Breast epithelium (tissue), 4 donors: ENCODE results near the gene PTPRM. TPM values are rescaled to one million over a fixed set of nuclear protein-coding genes. Genes with fewer than 3 reads are reported as not detected.

Experiments
- DNase-seq, 2 donors: peaks; one replicate each; pipeline ENCODE4 v3.0.0-alpha.2; 2019; ENCODE audit warnings: low spot score in 2 of 2
- H3K27ac ChIP-seq, 2 donors: fragments of 200-600 bp; sonication (generic) in 1 of 2; one replicate each; pipeline ENCODE4 v1.5.1; 2016 to 2019; ENCODE audit warnings: mild to moderate bottlenecking in 1 of 2
- H3K27me3 ChIP-seq, 2 donors: fragments of 200-600 bp; sonication (generic) in 1 of 2; one replicate each; pipeline versions ENCODE4 v1.5.1 to v1.6.0; 2017 to 2019; ENCODE audit warnings: control low read depth in 1 of 2, mild to moderate bottlenecking in 1 of 2
- H3K36me3 ChIP-seq: fragments of 200-600 bp; one replicate; pipeline ENCODE4 v1.5.1; 2019
- H3K4me1 ChIP-seq, 2 donors: fragments of 200-600 bp; sonication (generic); one replicate each; pipeline ENCODE4 v1.5.1; 2016 to 2019; ENCODE audit warnings: control low read depth in 1 of 2
- H3K4me3 ChIP-seq, 3 donors: fragments of 200-600 bp; sonication (generic); 1 replicate in 2 of 3; 2 replicates in 1 of 3; pipeline ENCODE4 v1.5.1; 2016 to 2019; ENCODE audit warnings: mild to moderate bottlenecking in 3 of 3, moderate library complexity in 2 of 3
- H3K9me3 ChIP-seq, 2 donors: fragments of 200-600 bp; sonication (generic) in 1 of 2; one replicate each; pipeline ENCODE4 v1.5.1; 2016 to 2019; ENCODE audit warnings: control low read depth in 1 of 2
- POLR2A ChIP-seq: fragments of 450-650 bp; IDR thresholded peaks from one replicate; pipeline ENCODE4 v1.6.1; 2016; ENCODE audit warnings: antibody characterized with exemption, mild to moderate bottlenecking, moderate library complexity
- POLR2AphosphoS5 ChIP-seq, 3 donors: sonication (generic); formaldehyde crosslinking; IDR thresholded peaks; one replicate each; pipeline ENCODE4 v1.6.1; 2017; ENCODE audit warnings: antibody characterized with exemption in 3 of 3
- intact Hi-C: fragments of 100-400 bp; cut with DNase I; formaldehyde crosslinking; loops from one replicate; pipeline ENCODE4 v1.15.1; 2023; ENCODE audit warnings: low total_unique reads
- total RNA-seq, 3 donors: library from RNA; depleted of rRNA; stranded (reverse); fragments of >200 nt; gene quantifications; one replicate each; pipeline ENCODE4 v1.1.0, GENCODE V29; 2016
- TF ChIP-seq, protein P1 (sequence below), 3 donors: fragments of 450-650 bp; IDR thresholded peaks; one replicate each; pipeline ENCODE4 v1.5.1; 2016 to 2017; ENCODE audit warnings: antibody characterized with exemption in 3 of 3, mild to moderate bottlenecking in 3 of 3, moderate library complexity in 3 of 3

Gene PTPRM
- total RNA-seq, 3 donors from 2014 or later: 41.7 to 181 (median 140) TPM

DNA sequence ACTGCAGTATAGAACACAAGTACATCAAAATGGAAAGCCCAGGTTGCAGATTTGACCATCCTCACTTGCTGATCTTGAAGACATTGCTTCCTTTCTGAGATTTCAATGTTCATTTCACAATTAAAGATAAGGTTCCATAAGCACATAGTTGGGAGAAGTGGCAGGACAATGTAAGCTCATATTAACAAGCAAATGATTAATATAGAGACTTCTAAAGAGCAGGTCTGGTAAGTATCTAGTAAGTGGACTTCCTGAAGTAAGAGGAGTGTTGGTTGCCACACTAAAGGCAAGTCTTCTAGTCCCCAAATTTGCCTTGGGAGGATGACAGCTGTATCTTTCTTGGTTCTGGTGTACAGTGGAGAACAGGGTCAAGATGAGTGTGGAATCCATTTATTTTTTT, 1.4 kb upstream of the PTPRM start:
- no peak for TF ChIP-seq POLR2A
- TF ChIP-seq, protein P1, sequence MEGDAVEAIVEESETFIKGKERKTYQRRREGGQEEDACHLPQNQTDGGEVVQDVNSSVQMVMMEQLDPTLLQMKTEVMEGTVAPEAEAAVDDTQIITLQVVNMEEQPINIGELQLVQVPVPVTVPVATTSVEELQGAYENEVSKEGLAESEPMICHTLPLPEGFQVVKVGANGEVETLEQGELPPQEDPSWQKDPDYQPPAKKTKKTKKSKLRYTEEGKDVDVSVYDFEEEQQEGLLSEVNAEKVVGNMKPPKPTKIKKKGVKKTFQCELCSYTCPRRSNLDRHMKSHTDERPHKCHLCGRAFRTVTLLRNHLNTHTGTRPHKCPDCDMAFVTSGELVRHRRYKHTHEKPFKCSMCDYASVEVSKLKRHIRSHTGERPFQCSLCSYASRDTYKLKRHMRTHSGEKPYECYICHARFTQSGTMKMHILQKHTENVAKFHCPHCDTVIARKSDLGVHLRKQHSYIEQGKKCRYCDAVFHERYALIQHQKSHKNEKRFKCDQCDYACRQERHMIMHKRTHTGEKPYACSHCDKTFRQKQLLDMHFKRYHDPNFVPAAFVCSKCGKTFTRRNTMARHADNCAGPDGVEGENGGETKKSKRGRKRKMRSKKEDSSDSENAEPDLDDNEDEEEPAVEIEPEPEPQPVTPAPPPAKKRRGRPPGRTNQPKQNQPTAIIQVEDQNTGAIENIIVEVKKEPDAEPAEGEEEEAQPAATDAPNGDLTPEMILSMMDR (IDR thresholded peaks at IDR 0.05): no peak
- TF ChIP-seq POLR2AphosphoS5 (IDR thresholded peaks at IDR 0.05): no peak

DNA sequence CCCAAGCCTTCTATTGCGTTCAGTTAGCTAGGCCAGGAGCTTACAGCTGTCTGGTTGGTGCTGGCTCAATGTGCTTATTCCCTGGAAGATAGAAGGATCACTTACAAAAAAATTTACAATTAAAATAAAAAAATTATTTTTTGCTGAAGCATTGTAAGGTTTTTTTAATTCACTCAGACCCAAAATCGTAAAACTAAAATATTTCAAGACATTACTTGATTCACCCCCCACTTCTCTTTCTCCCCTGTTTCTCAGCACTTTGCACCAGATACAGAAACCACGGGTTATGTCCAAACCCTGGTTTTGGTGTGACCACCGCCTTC, 911 bp upstream of the PTPRM start:
- DNase-seq: no peak
- H3K9me3 ChIP-seq: no peaks in the 10 kb centered on the region
- TF ChIP-seq POLR2AphosphoS5 (IDR thresholded peaks at IDR 0.05): no peak
- TF ChIP-seq, protein P1 (IDR thresholded peaks at IDR 0.05): no peak
- no peak for TF ChIP-seq POLR2A
- peak overlapping the region; percentile 77 to 90 (median 81) for H3K4me3 ChIP-seq
- intact Hi-C loops: loop anchor here (2.0 kb wide), 1 partner anchor 293 kb away; no protein-coding TSS in a partner anchor
- H3K27ac ChIP-seq: peak overlapping the region; percentile 86 to 96
- H3K27me3 ChIP-seq: no peaks in the 10 kb centered on the region
- H3K4me1 ChIP-seq: no peaks in the 10 kb centered on the region
- H3K36me3 ChIP-seq: no peaks in the 10 kb centered on the region

More for the DNA sequence above, 1.4 kb upstream of the PTPRM start:
- Histone ChIP-seq H3K9me3 (no peaks in the 10 kb centered on the region), H3K4me1 (no peaks in the 10 kb centered on the region), H3K27ac (peak overlapping the region; percentile 86 to 96), H3K36me3 (no peaks in the 10 kb centered on the region), H3K4me3 (peak overlapping the region in 2 of 3 donors; percentile 77 to 90), H3K27me3 (no peaks in the 10 kb centered on the region)
- intact Hi-C loops: loop anchor here (2.0 kb wide), 1 partner anchor 293 kb away; no protein-coding TSS in a partner anchor
- DNase-seq: no peak

DNA sequence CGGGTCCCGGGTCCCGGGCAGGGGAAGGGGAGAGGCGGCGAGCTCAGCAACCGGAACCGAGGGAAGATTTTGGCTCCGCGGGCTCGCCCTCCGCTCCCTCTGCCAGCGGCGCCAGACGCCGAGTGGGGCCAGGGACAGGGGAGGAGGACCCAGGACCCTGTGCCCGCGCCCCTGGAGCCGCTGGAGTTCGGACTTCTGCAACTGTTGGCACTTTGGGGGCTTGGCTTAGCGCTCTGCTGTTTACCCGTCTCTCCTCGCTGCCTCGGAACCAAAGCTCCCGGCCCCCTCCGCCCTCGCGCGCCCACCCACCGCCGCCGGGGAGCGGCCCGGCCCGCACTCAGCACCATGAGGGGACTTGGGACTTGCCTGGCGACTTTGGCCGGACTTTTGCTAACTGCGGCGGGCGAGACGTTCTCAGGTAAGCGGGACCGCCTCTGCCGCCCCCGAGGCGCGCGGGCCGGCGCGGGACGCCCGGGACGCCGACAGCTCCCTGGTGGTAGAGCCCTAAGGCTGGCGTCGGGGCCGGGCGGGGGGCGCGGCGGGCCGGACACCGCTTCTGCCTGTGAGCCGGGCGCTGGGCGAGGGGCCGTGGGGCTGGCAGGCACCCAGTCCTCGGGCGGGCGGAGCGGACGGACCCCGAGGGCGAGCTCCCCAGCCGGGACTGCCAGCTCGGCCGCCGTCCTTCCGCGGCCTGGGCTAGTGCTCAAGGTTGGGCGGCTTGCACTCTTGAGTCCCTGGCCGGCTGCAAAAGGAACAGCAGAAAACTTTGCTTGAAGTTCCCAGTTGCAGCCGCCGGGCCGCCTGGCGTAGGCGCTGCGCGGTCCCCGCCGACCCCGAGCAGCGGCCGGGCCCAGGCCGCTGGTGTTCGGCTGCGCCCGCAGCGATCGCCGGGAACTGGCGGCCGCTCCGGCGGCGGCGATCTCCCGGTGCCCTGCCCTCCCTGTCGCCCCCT, 634 bp downstream of the PTPRM start:
- H3K9me3 ChIP-seq: no peaks in the 10 kb centered on the region
- peak; percentile 36 to 59 for DNase-seq
- H3K36me3 ChIP-seq: no peaks in the 10 kb centered on the region
- peak overlapping the region; percentile 90 to 96 for H3K27ac ChIP-seq
- H3K27me3 ChIP-seq: no peaks in the 10 kb centered on the region
- no peaks in the 10 kb centered on the region for H3K4me1 ChIP-seq
- peak overlapping the region; percentile 77 to 90 (median 81) for H3K4me3 ChIP-seq
- intact Hi-C loops: loop anchor here (2.0 kb wide), 1 partner anchor 295 kb away; no protein-coding TSS in a partner anchor
- TF ChIP-seq POLR2A: no peak
- TF ChIP-seq, protein P1 (IDR thresholded peaks at IDR 0.05): peak in 1 of 3 donors; percentile 37
- no peak for TF ChIP-seq POLR2AphosphoS5 (IDR thresholded peaks at IDR 0.05)

DNA sequence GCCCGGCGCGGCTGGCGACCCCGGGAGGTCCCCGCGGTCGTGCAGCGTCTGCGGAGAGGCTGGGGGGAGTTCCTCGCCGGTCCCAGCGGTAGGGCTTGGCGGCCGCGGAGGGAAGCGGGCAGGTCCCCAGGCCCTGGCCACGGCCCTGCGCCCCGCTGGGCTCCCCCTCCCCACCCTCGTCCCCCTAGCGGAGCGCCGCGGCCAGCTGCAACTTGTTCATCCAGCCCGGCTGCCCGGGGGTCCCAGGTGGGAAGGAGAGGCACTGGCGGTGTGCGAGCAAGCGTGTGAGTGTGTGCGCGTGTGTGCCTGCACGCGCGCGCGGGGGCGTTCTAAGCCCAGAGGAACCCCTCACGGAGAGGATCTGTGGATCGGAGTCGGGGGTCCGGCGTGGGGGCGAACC, 1.3 kb downstream of the PTPRM start:
- intact Hi-C loops: no loop called here
- H3K27ac ChIP-seq: peak overlapping the region; percentile 90 to 96
- H3K9me3 ChIP-seq: no peaks in the 10 kb centered on the region
- peak overlapping the region; percentile 77 to 90 (median 81) for H3K4me3 ChIP-seq
- no peak for DNase-seq
- TF ChIP-seq, protein P1 (IDR thresholded peaks at IDR 0.05): no peak
- TF ChIP-seq POLR2A (no peak), POLR2AphosphoS5 (IDR thresholded peaks at IDR 0.05) (no peak)
- H3K4me1 ChIP-seq: no peaks in the 10 kb centered on the region
- no peaks in the 10 kb centered on the region for H3K27me3 ChIP-seq
- no peaks in the 10 kb centered on the region for H3K36me3 ChIP-seq

DNA sequence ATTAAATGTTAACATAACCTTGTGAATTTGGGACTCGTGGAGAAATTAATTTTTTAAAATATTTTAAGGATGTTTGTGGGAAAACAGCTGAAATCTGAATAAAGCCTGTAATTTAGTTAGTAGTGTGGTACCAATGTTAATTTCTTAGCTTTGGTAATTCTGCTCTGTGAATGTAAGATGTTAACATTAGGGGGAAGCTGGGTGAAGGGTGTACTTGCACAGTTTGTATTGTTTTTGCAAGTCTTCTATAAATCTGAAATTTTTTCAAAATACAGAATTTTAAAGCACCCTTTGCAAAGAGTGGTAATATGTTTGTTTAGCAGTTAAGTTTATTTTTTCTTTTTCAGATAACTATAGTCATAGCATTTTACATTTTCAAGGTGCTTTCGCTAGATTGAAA, 4.5 kb downstream of the PTPRM start:
- TF ChIP-seq POLR2AphosphoS5 (IDR thresholded peaks at IDR 0.05): no peak
- TF ChIP-seq, protein P1 (IDR thresholded peaks at IDR 0.05): no peak
- TF ChIP-seq POLR2A: no peak
- Histone ChIP-seq H3K9me3 (no peaks in the 10 kb centered on the region), H3K4me1 (no peaks in the 10 kb centered on the region), H3K4me3 (no peak overlapping the region), H3K36me3 (no peaks in the 10 kb centered on the region), H3K27me3 (no peaks in the 10 kb centered on the region), H3K27ac (no peak overlapping the region)
- intact Hi-C loops: no loop called here
- no peak for DNase-seq
